DLD1 (cell line): ENCODE data around the gene SGSM2.
"Not testable (repeated sequence)": the region's sequence is repeated elsewhere in the genome, so short reads cannot be mapped to it uniquely, and the experiment has no call there.

Source experiments
- in situ Hi-C: cut with HindIII; loops from 2 replicates; pipeline ENCODE4 v1.10.0; 2017; ENCODE audit warnings: low sequenced_read_pairs

SGSM2 gene, protein sequence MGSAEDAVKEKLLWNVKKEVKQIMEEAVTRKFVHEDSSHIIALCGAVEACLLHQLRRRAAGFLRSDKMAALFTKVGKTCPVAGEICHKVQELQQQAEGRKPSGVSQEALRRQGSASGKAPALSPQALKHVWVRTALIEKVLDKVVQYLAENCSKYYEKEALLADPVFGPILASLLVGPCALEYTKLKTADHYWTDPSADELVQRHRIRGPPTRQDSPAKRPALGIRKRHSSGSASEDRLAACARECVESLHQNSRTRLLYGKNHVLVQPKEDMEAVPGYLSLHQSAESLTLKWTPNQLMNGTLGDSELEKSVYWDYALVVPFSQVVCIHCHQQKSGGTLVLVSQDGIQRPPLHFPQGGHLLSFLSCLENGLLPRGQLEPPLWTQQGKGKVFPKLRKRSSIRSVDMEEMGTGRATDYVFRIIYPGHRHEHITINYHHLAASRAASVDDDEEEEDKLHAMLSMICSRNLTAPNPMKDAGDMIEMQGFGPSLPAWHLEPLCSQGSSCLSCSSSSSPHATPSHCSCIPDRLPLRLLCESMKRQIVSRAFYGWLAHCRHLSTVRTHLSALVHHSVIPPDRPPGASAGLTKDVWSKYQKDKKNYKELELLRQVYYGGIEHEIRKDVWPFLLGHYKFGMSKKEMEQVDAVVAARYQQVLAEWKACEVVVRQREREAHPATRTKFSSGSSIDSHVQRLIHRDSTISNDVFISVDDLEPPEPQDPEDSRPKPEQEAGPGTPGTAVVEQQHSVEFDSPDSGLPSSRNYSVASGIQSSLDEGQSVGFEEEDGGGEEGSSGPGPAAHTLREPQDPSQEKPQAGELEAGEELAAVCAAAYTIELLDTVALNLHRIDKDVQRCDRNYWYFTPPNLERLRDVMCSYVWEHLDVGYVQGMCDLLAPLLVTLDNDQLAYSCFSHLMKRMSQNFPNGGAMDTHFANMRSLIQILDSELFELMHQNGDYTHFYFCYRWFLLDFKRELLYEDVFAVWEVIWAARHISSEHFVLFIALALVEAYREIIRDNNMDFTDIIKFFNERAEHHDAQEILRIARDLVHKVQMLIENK

DNA sequence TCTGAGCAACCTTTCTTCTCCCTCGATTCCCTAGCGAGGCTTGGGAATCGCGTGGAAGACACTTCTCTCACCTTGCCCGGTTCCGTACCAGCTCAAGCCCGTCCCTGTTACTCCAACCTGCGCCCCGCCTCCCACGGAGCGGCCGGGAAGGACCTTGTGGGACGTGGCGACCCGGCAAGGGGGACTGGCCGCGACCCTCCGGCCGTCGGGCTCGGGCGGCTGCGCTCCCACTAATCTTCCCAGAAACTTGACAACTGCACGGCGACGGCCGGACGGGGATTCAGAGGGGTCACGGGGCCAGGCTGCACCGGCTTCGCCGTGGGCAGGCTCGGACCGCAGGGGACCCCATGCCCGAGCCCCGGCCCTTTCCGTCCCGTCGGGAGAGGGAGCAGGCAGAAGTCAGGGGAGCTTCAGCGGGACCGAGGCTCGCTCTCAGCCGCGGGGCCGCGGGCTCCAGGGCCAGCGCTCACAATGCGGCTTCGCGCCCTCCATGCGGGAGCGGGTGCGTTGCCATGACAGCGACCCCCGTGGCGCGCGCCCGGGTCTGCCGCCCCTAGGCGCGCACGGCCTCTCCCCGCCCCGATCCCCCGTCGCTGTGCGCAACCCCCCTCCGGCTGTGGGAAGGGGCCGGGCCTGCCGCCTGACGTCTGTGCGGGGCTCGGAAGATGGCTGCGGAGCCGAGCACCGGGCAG lies at the start of gene SGSM2:
SGSM2 (plus strand) TSS at position 650 of the 692 bp plus-strand sequence. CDS start 188 bp downstream, outside the sequence.
- in situ Hi-C loops: no loop called here

DNA sequence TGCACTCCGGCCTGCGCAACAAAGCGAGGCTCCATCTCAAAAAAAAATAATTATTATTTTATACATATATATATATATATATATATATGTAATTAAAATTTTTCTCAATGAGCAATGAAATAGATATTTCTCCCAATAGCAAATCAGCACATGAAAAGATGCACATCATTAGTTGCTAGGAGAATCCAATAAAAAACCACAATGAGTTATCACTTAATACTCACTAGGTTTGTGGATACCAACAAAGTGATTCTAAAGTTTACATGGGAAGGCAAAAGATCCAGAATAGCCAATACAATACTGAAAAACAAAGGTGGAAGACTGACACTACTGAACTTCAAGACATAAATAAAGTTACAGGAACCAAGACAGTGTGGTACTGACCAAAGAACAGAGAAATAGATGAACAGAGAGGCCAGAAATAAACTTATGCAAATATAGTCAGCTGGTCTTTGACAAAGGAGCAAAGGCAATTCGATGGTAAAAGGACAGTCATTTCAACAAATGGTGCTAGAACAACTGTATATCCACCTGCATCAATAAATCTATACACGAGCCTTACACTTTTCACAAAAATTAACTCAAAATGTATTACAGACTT lies 47.3 kb upstream of the SGSM2 start:
- in situ Hi-C loops: no loop called here

DNA sequence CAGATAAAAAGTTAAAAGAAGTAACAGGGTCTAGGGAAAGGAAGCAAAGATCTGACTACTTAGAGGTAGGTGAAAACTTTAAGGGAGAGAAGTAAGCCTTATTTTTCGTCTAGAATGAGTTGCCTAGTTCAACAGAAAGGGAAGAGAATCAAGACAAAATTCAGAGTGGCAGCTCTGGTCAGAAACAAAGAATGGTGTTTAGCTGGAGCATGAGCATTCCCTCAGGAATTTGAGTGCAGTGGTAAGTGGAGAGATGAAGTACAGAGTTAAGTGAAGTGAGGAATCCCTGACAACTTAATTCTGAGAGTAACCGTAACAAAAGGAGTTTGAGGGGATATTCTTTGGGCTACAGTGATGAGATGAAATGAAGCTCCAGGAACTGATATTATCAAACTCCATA lies 45.2 kb upstream of the SGSM2 start:
- in situ Hi-C loops: no loop called here

DNA sequence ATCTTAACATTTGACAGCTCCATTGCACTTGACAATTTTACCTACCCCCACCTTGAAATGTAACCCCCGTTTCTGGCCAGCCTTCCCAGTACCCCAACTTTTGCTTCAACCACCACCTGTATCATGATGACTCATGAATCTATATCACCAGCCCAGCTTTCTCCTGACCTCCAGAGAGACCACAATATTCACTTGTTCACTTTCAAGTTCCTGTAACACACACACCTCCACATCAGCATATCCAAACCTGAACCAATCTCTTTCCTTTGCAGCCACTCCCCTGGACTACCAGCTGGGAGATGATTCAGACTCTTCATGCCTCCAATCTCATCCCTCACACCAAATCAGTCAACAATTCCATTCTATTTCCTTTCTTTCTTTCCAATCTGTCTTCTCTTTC lies 41.7 kb upstream of the SGSM2 start:
- in situ Hi-C loops: no loop called here

DNA sequence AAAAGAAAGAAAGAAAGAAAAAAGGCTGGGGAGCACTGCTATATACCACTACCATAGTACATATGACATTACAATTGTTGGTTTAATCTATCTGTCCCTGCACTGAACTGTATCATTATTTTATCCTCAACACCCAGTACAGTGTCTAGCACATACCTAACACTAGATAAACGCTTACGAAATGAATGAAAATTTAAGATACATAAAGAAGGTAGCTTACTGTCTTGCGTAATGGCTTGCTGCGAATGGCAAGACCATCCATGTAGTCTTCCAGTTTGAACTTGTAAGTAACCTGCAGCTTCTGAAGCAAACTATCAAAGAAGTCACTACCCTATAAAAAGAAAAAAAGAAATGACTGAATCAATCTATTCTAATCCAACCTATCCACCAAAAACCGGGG lies 40.3 kb upstream of the SGSM2 start:
- in situ Hi-C loops: no loop called here

DNA sequence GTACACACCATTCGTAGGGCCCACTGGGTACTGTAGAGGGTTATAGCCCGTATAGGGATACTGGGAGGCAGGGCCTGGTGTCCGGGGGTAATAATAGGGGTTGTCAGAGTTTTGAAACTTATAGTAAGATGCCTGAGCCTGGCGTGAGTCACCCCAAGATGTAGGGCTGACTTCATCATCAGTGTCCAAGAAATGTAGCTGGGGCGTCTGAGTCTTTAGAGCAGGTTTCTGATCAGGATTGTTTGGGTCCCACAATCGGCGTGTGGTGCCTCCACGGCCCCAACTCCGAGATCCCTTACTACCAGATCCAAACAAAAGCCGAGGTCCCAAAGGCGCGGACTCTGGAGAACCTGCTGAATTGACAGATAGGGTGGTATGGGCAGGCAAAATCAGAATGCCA lies 38.2 kb upstream of the SGSM2 start:
- in situ Hi-C loops: no loop called here

DNA sequence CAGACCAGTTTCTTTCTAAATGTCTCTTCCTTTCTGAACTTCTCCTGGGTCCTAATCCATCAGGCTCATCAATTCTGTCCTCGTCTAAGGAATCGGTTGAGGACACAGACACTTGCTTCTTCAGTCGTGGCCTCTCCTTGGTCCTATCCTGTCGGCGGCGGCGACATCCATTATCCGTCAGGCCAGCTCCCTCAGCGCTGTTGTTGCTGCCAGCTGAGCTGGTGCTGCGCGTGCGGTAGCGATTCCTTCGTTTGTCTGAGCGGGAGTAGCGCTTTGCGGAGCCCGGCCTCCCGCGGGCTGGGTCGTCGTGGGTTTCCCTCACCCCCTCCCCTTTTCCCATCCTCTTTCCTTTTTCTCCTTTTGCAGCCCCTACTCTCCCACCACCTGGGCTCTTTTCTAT lies 37.5 kb upstream of the SGSM2 start:
- in situ Hi-C loops: no loop called here

DNA sequence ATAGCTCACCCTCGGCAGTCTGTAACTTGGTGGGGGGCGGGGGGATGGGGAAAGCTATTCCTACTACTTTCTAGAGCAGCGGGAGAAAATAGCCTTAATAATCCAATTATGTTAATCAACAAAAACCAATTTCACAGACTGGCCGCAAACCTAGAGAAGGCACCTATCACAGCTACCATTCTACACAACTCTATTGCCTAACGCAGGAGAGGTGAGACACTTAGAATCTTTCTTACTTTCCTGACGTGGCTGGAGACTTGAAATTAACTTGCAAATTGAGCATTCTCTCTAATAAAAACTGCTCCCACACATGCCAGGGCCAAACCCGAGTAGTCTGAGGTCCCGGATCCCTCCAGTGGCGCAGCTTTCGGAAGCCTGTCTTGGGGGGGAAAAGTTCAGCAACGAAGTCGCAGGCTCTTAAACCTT lies 34.5 kb upstream of the SGSM2 start:
- in situ Hi-C loops: no loop called here

DNA sequence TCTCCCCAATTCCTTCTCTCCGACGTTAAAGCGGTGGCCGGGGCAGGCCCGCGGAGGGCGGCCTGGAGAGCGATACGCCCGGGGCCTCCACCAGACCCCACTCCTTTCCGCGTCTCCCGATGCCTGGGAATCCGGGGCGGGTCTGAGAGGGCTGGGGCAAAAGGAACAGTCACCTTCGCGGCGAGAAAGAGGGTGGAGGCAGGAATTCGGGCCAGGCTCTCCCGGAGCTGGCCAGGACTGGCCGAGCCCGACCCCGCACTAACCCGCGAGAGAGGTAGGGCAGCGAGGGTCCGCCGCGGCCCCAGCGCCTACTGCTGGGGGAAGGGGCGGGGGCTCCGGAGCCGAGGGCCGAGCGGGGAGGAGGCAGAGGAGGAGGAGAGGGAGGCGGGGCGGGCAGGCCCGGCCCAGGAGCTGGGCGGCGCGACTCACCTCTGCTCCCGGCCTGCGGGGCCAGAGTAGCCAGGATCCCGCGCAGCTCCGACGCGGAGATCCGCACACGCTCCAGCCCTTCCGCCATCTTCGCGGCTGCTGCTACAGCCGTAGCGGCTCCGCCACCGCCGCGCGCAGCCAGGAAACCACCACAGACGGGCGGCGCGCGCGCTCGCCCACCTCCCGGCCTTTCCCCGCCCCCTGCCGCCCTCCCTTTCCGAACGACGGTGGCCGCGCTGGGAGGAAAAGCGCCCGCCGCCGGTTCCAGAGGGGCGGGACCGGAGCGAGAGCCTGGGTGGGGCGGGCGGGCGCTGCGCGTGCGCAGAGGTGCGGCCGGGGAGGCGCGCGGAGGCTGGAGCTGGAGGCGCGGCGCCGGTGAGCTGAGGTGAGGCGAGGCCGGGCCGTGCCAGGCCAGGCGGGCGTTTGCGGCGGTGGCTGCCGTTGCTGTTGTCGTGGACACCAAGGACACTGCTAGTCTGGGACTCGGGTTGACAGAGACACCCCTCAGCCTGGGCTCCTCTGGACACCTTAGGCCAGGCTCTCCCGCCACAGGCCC lies 33.8 kb upstream of the SGSM2 start, which contains the start of the genes SMG6 and SRR:
SMG6 (minus strand) TSS at position 582 of the 985 bp plus-strand sequence; CDS start at position 517, 65 bp downstream.
SRR (plus strand) TSS at position 747 of the 985 bp plus-strand sequence. CDS start 11,611 bp downstream, outside the sequence.
- in situ Hi-C loops: no loop called here

DNA sequence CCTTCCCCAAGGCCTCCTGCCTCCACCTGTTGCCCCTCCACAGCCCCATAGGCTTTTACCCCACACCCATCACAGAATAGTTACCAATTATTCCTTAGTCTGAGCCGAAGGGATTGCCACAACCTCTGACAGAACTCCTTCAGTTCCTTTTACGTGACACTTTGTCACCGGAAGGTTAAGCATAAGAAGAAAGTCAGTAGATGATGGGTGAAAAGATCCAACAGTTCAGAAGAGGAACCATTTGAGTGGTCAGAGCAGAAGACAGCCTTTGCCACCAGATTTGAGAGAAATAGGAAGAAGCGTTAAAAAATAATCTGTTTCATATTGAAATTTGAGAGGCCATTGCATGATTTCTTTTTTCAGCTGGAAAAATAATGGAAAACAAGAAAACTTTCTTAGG lies 32.4 kb upstream of the SGSM2 start:
- in situ Hi-C loops: no loop called here

DNA sequence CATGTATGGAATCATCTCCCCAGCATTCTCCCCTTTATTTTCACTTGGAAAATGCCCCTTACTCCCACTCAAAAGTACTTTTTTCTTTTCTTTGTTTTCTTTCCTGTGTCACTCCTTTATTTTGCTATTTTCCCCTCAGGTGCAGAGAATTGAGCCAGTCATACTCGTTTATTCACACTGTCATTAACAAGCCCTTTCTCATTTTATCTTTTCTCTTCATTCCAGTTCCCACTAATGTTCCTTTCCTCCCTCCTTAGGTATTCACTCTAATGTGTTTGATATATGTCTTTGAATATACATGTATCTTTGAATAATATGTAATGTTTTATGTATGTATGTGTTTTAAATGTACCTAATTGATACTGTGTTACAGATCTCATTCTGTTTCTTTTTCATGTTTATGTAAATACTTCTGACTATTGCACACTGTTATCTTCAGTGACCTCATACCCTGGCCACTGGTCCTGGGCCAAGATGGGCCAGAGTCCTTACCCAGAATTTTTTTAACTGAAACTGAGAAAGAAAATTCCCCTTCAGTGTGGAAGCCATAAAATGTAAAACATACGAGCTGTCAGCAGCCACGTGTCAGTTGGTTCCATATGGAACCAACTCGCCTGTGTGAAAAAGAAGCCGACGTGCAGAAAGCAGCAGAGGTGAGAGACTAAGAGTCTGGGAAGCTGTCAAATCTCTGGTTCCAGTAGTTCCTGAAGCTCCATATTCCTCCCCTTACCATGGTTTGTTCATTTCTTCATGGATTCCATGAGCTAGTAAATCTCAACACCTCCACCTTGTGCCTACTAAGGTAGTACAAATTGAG lies 27.8 kb upstream of the SGSM2 start:
- in situ Hi-C loops: no loop called here

DNA sequence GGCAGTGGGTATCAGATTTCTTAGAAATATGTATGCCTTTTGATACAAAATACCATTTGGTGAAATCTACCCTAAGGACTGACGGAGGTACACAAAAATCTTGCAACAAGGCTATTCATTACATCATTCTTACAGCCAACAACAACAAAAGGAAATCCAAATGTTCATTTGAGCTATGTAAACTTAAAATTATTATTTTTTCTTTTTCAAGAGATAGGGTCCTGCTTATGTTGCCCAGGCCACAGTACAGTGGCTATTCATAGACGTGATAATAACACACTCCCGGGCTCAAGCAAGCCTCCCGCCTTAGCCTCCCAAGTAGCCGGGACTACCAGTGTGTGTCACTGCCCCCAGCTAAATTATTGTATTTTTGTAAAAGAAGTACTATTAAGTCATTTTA lies 24.6 kb upstream of the SGSM2 start:
- in situ Hi-C loops: no loop called here

DNA sequence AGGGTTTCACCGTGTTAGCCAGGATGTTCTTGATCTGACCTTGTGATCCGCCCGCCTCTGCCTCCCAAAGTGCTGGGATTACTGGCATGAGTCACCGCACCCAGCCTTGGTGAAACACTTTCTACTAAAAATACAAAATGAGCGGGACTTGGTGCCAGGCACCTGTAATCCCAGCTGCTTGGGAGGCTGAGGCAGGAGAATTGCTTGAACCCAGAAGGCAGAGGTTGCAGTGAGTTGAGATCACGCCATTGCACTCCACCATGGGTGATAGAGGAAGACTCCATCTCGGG lies 20.4 kb upstream of the SGSM2 start:
- in situ Hi-C loops: not testable (repeated sequence)

DNA sequence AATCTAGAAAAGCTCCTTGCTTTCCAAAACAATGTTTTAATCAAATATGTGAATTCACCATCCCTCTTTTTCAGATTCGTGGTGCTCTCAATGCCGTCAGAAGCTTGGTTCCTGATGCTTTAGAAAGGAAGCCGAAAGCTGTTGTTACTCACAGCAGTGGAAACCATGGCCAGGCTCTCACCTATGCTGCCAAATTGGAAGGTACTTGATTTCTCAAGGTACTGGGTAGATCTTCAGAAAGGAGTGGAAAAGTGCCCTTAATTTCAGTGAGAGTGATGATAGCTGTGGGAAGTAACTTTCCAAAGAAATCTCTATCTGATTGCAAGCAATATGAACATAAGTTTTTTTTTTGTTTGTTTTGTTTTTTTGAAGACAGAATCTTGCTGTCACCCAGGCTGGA lies 19.5 kb upstream of the SGSM2 start:
- in situ Hi-C loops: no loop called here

DNA sequence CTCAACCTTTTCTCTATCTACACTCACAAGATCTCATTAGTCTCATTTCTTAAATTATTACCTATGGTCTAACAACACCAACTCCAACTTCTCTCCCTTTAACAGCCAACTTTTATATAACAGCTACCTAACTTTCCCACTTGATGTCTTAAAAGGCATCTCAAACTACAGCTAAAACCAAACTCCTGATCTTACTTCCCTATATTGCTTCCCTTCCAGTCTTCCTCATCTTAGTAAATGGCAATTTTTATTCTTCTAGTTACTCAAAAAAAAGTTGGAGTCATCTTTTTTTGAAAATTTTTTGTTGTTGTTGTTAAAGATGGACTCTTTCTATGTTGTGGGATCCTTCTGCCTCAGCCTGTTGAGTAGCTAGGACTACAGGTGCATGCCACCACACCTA lies 18.2 kb upstream of the SGSM2 start:
- in situ Hi-C loops: no loop called here

DNA sequence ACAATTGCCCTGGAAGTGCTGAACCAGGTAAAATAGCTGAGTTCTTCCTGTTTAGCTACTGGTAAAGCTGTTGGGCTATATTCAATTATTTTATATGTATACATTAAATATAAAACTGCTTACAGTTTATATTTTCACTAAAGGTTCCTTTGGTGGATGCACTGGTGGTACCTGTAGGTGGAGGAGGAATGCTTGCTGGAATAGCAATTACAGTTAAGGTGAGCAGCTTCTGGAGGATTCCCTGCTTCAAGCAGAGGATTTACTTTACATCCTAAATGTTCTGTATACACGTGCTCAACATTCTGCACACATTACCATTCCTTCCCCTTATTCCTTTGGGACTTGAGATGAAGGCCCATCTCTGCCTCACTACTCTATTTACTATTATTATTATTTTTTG lies 15.9 kb upstream of the SGSM2 start:
- in situ Hi-C loops: no loop called here

DNA sequence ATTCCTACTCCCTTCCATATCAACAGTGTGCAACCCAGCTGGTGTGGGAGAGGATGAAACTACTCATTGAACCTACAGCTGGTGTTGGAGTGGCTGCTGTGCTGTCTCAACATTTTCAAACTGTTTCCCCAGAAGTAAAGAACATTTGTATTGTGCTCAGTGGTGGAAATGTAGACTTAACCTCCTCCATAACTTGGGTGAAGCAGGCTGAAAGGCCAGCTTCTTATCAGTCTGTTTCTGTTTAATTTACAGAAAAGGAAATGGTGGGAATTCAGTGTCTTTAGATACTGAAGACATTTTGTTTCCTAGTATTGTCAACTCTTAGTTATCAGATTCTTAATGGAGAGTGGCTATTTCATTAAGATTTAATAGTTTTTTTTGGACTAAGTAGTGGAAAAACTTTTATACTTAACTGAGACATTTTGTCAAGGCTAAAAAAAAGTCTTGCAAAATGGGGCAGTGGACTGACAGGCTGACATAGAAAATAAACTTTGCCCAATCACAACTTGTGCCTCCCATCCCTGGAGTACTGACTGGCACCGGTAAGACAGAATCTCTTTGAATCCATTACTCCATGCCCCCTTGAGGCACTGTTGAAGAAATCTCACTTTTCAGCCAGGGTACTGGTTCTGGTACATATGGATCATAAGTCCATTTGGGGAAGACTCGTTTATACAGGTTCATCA lies 13.5 kb upstream of the SGSM2 start:
- in situ Hi-C loops: no loop called here

DNA sequence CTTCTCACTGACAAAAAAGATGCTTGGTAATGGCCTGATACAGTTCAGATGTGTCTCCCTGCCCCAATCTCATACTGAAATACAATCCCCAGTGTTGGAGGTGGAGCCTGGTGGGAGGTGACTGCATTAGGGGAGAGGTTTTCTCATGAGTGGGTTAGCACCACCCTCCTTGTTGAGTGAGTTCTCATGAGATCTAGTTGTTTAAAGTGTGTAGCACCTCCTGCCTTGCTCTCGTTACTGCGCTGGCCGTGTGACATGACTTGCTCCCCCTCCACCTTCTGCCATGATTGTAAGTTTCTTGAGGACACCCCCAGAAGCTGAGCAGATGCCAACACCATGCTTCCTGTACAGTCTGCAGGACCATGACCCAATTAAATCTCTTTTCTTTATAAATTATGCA lies 6.0 kb upstream of the SGSM2 start:
- in situ Hi-C loops: no loop called here
